AML-193 (cell line): ENCODE measurements around the gene IRAK2.
"Not testable (repeated sequence)": the region's sequence is repeated elsewhere in the genome, so short reads cannot be mapped to it uniquely, and the experiment has no call there.

Experiments
- DNase-seq, 2 experiments: peaks; one replicate each; lab custom pipeline; 2025; lab: John Stamatoyannopoulos, UW

IRAK2 gene

GRCh38 chr3:10160925-10161324, 3.8 kb upstream of the IRAK2 start:
- no peak for DNase-seq

- peak; percentile 68 to 73 for DNase-seq
Observed at GRCh38 chr3:10162185-10162584, 2.5 kb upstream of the IRAK2 start.

- DNase-seq: not testable (repeated sequence)
Observed at GRCh38 chr3:10164201-10164545, 546 bp upstream of the IRAK2 start.

GRCh38 chr3:10166213-10166604, 1.5 kb downstream of the IRAK2 start:
- no peak for DNase-seq

- no peak for DNase-seq
Observed at GRCh38 chr3:10169000-10169496, 4.3 kb downstream of the IRAK2 start.

- no peak for DNase-seq
Observed at GRCh38 chr3:10170915-10171478, 6.3 kb downstream of the IRAK2 start.

- no peak for DNase-seq
Observed at GRCh38 chr3:10173095-10173925, 8.6 kb downstream of the IRAK2 start.

- DNase-seq: peak; percentile 83 to 84
Observed at GRCh38 chr3:10173926-10174435, 9.3 kb downstream of the IRAK2 start.

GRCh38 chr3:10175334-10175733, 10.6 kb downstream of the IRAK2 start:
- DNase-seq: not testable (repeated sequence)

GRCh38 chr3:10176150-10176549, 11.4 kb downstream of the IRAK2 start:
- DNase-seq: not testable (repeated sequence)

GRCh38 chr3:10177737-10178136, 13.0 kb downstream of the IRAK2 start:
- no peak for DNase-seq

- DNase-seq: no peak
Observed at GRCh38 chr3:10178892-10179291, 14.2 kb downstream of the IRAK2 start.

GRCh38 chr3:10180289-10180688, 15.6 kb downstream of the IRAK2 start:
- no peak for DNase-seq

- no peak for DNase-seq
Observed at GRCh38 chr3:10180738-10181295, 16.1 kb downstream of the IRAK2 start.

GRCh38 chr3:10182950-10183349, 18.2 kb downstream of the IRAK2 start:
- DNase-seq: no peak

GRCh38 chr3:10184250-10184649, 19.5 kb downstream of the IRAK2 start:
- DNase-seq: no peak

- DNase-seq: peak; percentile 20 to 43
Observed at GRCh38 chr3:10185804-10186762, 21.4 kb downstream of the IRAK2 start.

GRCh38 chr3:10187290-10187876, 22.7 kb downstream of the IRAK2 start:
- DNase-seq: no peak

GRCh38 chr3:10187944-10188343, 23.2 kb downstream of the IRAK2 start:
- DNase-seq: no peak

GRCh38 chr3:10188804-10189556, 24.3 kb downstream of the IRAK2 start:
- DNase-seq: no peak
